Measurements from ENCODE around the gene WDR27.

GRCh38 chr6:169470790-169471189 lies 231.0 kb downstream of the WDR27 start:
- TF ChIP-seq FOXM1 (IDR thresholded peaks at IDR 0.05; ENCODE audit: borderline replicate concordance, low read depth), result no peak
- no peak for TF ChIP-seq RAD21 (IDR thresholded peaks at IDR 0.05; ENCODE audit: low read depth)
